Measurements from ENCODE around the gene MYNN. TPM values are rescaled to one million over a fixed set of nuclear protein-coding genes. Genes with fewer than 3 reads are reported as not detected.

The MYNN gene
- total and polyA plus RNA-seq, 2 of the 13 experiments (the other 11 are each of a cell fraction or from before 2014, with no cell fraction given), result 10.4 to 17.6 TPM

- TF ChIP-seq FOXO4 (CRISPR knock-in tag; conservative IDR thresholded peaks at IDR 0.05), result no peak
- peak; percentile 53 for TF ChIP-seq HNRNPH1 (optimal IDR thresholded peaks at IDR 0.05; ENCODE audit: low read depth, low read length)
- TF ChIP-seq ZNF225 (CRISPR knock-in tag; IDR thresholded peaks at IDR 0.05), result peak; percentile 83
- TF ChIP-seq ISL2 (CRISPR knock-in tag; IDR thresholded peaks at IDR 0.05), result peak; percentile 66
- peak; percentile 63 for TF ChIP-seq GATA4 (IDR thresholded peaks at IDR 0.05; ENCODE audit: borderline replicate concordance, low read depth)
- peak; percentile 44; the same call in 1 of the 2 replicates for TF ChIP-seq ZNF768 (CRISPR knock-in tag; IDR thresholded peaks at IDR 0.05)
- TF ChIP-seq KLF15 (CRISPR knock-in tag; IDR thresholded peaks at IDR 0.05; ENCODE audit: borderline replicate concordance), result 0 out of 2 replicates have a peak, but pooled peaks have one; percentile 69
- TF ChIP-seq SALL2 (CRISPR knock-in tag; IDR thresholded peaks at IDR 0.05), result peak; percentile 89
- no peak for TF ChIP-seq ZBTB49 (CRISPR knock-in tag; IDR thresholded peaks at IDR 0.05; ENCODE audit: borderline replicate concordance)
- TF ChIP-seq JDP2 (CRISPR knock-in tag; IDR thresholded peaks at IDR 0.05; ENCODE audit: borderline replicate concordance), result no peak
- TF ChIP-seq ZNF792 (CRISPR knock-in tag; IDR thresholded peaks at IDR 0.05), result peak; percentile 45; the same call in 1 of the 2 replicates
- no peak for TF ChIP-seq RFX3 (CRISPR knock-in tag; IDR thresholded peaks at IDR 0.05)
- peak; percentile 75 for TF ChIP-seq ZNF232 (CRISPR knock-in tag; IDR thresholded peaks at IDR 0.05; ENCODE audit: borderline replicate concordance)
- peak; percentile 24; the same call in 1 of the 2 replicates for TF ChIP-seq NFYB (CRISPR knock-in tag; IDR thresholded peaks at IDR 0.05)
- TF ChIP-seq SRY (CRISPR knock-in tag; IDR thresholded peaks at IDR 0.05), result peak; percentile 90
- peak; percentile 74 for TF ChIP-seq TFDP2 (CRISPR knock-in tag; IDR thresholded peaks at IDR 0.05)
- 0 out of 2 replicates have a peak, but pooled peaks have one; percentile 51 for TF ChIP-seq ZFP1 (CRISPR knock-in tag; IDR thresholded peaks at IDR 0.05)
- TF ChIP-seq ZNF660 (CRISPR knock-in tag; IDR thresholded peaks at IDR 0.05; ENCODE audit: borderline replicate concordance, low read depth), result no peak
- TF ChIP-seq ZSCAN9 (CRISPR knock-in tag; IDR thresholded peaks at IDR 0.05; ENCODE audit: borderline replicate concordance), result peak; percentile 58; the same call in 1 of the 2 replicates
- TF ChIP-seq CAMTA2 (CRISPR knock-in tag; IDR thresholded peaks at IDR 0.05; ENCODE audit: borderline replicate concordance), result peak; percentile 89
- TF ChIP-seq ZNF256 (CRISPR knock-in tag; conservative IDR thresholded peaks at IDR 0.05), result peak; percentile 94
- TF ChIP-seq NR2C2 (CRISPR knock-in tag; IDR thresholded peaks at IDR 0.05; ENCODE audit: borderline replicate concordance), result peak; percentile 35; the same call in 1 of the 2 replicates
Observed at GRCh38 chr3:169772897-169773816, at the start of gene MYNN (continued).
